ENCODE data around the gene TBX18.

DNA sequence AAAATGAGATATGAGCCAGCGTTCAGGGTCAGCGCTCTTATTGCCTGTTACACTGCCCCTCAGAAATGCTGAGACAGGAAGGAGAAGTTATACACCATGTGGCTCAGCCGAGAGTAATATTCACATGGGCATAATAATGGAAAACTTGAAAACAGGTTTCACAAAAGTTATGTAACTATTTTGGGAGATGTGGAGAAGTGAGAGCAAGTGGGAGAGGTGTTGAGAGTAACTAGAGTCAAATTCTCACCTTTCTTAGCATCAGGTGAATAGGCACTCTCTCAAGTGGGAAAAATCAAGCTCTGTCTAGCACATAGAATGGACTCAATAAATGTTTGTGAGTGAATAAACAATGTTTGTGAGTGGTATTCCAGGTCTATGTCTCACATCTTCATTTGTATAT, 94.5 kb downstream of the TBX18 start:
- TF ChIP-seq CTCF (IDR thresholded peaks at IDR 0.05) (no peak), EP300 (IDR thresholded peaks at IDR 0.05) (no peak)

All from gastroesophageal sphincter (tissue), 3 donors.